ENCODE results near the gene CALML4. TPM values are rescaled to one million over a fixed set of nuclear protein-coding genes. Genes with fewer than 3 reads are reported as not detected.

Gene CALML4
- total and polyA plus RNA-seq, 4 donors, result 3.6 to 8.0 (median 6.5) TPM

- H3K27ac ChIP-seq (ENCODE audit: low read depth in 1 of 2, low read length in 2 of 2), result no peak overlapping the region
- no peak for DNase-seq (ENCODE audit: low spot score)
- peaks cover 0 to 20% (median 13%) of the 10 kb centered on the region in 4 donors for H3K36me3 ChIP-seq (ENCODE audit: control insufficient read depth in 4 of 4, insufficient read depth in 3 of 4, low read depth in 1 of 4, low read length in 3 of 4)
- H3K4me1 ChIP-seq (ENCODE audit: control insufficient read depth in 4 of 4, insufficient read depth in 4 of 4, low read length in 3 of 4), result no peaks in the 10 kb centered on the region
- no peak overlapping the region for H3K9ac ChIP-seq (ENCODE audit: low read depth in 1 of 2, low read length in 2 of 2)
- TF ChIP-seq MAX (IDR thresholded peaks at IDR 0.05) (no peak), HNF4A (conservative IDR thresholded peaks at IDR 0.05) (no peak), YY1 (IDR thresholded peaks at IDR 0.05) (no peak), SP1 (IDR thresholded peaks at IDR 0.05) (no peak), RAD21 (IDR thresholded peaks at IDR 0.05) (no peak), TAF1 (conservative IDR thresholded peaks at IDR 0.05) (no peak), GABPA (IDR thresholded peaks at IDR 0.05 in 1 of 2, conservative IDR thresholded peaks at IDR 0.05 in 1 of 2) (no peak)
- H3K9me3 ChIP-seq (ENCODE audit: control insufficient read depth in 4 of 4, low read length in 3 of 4), result peaks cover 0 to 5% (median 0%) of the 10 kb centered on the region in 4 donors
- H3K27me3 ChIP-seq (ENCODE audit: control insufficient read depth in 4 of 4, insufficient read depth in 4 of 4, low read length in 3 of 4), result no peaks in the 10 kb centered on the region
- no peak overlapping the region for H3K4me3 ChIP-seq (ENCODE audit: low read depth in 1 of 3, low read length in 3 of 3)
Measured at GRCh38 chr15:68163191-68163590, 41.9 kb downstream of the CALML4 start.

GRCh38 chr15:68158046-68158628 lies 47.0 kb downstream of the CALML4 start:
- no peak overlapping the region for H3K4me3 ChIP-seq (ENCODE audit: low read depth in 1 of 3, low read length in 3 of 3)
- WGBS, result 83% methylated on average over 3 of the region's 3 CpGs
- peaks cover 0 to 5% (median 0%) of the 10 kb centered on the region in 4 donors for H3K9me3 ChIP-seq (ENCODE audit: control insufficient read depth in 4 of 4, low read length in 3 of 4)
- TF ChIP-seq FOXA1 (IDR thresholded peaks at IDR 0.05) (no peak), NR2F2 (IDR thresholded peaks at IDR 0.05) (no peak), RXRA (IDR thresholded peaks at IDR 0.05) (no peak), CTCF (IDR thresholded peaks at IDR 0.05; ENCODE audit: low read depth, low read length, missing input control) (no peak), HNF4G (IDR thresholded peaks at IDR 0.05) (no peak), SP1 (IDR thresholded peaks at IDR 0.05) (no peak), JUND (IDR thresholded peaks at IDR 0.05) (no peak), ZBTB33 (IDR thresholded peaks at IDR 0.05) (no peak), RAD21 (IDR thresholded peaks at IDR 0.05) (no peak), YY1 (IDR thresholded peaks at IDR 0.05) (no peak), FOXA2 (IDR thresholded peaks at IDR 0.05) (no peak), HNF4A (conservative IDR thresholded peaks at IDR 0.05) (no peak), GABPA (IDR thresholded peaks at IDR 0.05 in 1 of 2, conservative IDR thresholded peaks at IDR 0.05 in 1 of 2) (no peak), TAF1 (conservative IDR thresholded peaks at IDR 0.05) (no peak), MAX (IDR thresholded peaks at IDR 0.05) (no peak), EGR1 (IDR thresholded peaks at IDR 0.05; ENCODE audit: low read depth in 2 of 2) (no peak)
- no peak for DNase-seq (ENCODE audit: low spot score)
- H3K9ac ChIP-seq (ENCODE audit: low read depth in 1 of 2, low read length in 2 of 2), result no peak overlapping the region
- no peak overlapping the region for H3K27ac ChIP-seq (ENCODE audit: low read depth in 1 of 2, low read length in 2 of 2)
- H3K27me3 ChIP-seq (ENCODE audit: control insufficient read depth in 4 of 4, insufficient read depth in 4 of 4, low read length in 3 of 4), result no peaks in the 10 kb centered on the region
- peaks cover 0 to 25% (median 17%) of the 10 kb centered on the region in 4 donors for H3K36me3 ChIP-seq (ENCODE audit: control insufficient read depth in 4 of 4, insufficient read depth in 3 of 4, low read depth in 1 of 4, low read length in 3 of 4)
- peaks cover 0 to 4% (median 0%) of the 10 kb centered on the region in 4 donors for H3K4me1 ChIP-seq (ENCODE audit: control insufficient read depth in 4 of 4, insufficient read depth in 4 of 4, low read length in 3 of 4)

Data from liver (tissue), 9 donors.